Measurements from ENCODE around the gene ESYT3. TPM values are rescaled to one million over a fixed set of nuclear protein-coding genes. Genes with fewer than 3 reads are reported as not detected.

Gene ESYT3
- total and polyA plus RNA-seq, 9 of the 15 experiments (the other 6 are each of a cell fraction or from before 2014, with no cell fraction given), result not detected

DNA sequence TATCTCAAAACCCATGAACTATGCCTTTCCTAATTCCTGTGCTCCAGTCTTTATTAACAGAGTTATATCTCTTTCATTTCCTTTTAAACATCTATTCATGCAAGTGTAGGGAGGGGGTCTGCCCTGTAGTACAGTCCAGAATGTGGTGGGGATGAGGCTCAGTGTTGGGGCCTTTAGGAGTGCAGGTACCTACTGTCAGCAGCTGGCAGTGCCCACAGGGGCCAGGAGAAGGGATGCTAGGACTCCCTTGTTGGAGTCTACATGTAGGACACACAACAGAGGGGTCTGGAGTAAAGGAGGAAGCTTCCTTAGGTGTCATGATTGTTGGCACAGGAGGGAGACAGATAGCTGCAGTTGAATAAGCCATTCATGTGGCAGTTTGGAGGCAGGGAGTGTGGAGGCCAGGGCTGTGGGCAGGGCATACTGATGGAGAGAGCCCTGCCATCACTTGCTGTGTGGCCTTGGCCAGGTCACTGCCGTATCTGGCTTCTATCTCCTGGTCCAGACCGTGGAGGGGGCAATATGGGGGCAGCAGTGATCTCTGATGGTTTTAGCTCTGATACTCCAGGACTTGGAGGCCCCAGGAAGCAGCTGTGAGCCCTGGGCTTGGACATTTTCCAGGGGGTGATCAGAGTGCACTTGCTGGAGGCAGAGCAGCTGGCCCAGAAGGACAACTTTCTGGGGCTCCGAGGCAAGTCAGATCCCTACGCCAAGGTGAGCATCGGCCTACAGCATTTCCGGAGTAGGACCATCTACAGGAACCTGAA is 29.5 kb downstream of the ESYT3 start (continued):
- no peak for TF ChIP-seq FOXA1 (IDR thresholded peaks at IDR 0.05; ENCODE audit: borderline replicate concordance)

- Histone ChIP-seq H3K9ac (ENCODE audit: insufficient read depth in 1 of 2, low read depth in 2 of 2, low read length in 2 of 2) (no peak overlapping the region), H3K27ac (ENCODE audit: extremely low read depth, low read depth, low read length) (no peak overlapping the region), H3K36me3 (ENCODE audit: control insufficient read depth, insufficient read depth, low read length) (no peaks in the 10 kb centered on the region), H3K4me1 (replicated peaks in 1 of 2; ENCODE audit: control insufficient read depth in 2 of 2, insufficient read depth in 2 of 2, low read length in 2 of 2) (peaks cover 0 to 4% of the 10 kb centered on the region in 2 experiments; a peak in 2 of 5 replicates), H3K9me1 (ENCODE audit: control insufficient read depth, insufficient read depth, low read length) (no peaks in the 10 kb centered on the region), H3K79me2 (ENCODE audit: control insufficient read depth, insufficient read depth, low read length) (no peaks in the 10 kb centered on the region), H4K20me1 (replicated peaks; ENCODE audit: control insufficient read depth, insufficient read depth, low read length) (no peaks in the 10 kb centered on the region), H3K27me3 (ENCODE audit: control insufficient read depth in 2 of 2, insufficient read depth in 2 of 2, low read length in 2 of 2) (peaks cover 0 to 30% of the 10 kb centered on the region in 2 experiments; a peak in 3 of 5 replicates), H2AFZ (ENCODE audit: low read depth, low read length) (no peak overlapping the region), H3K9me3 (replicated peaks; ENCODE audit: control insufficient read depth, insufficient read depth, low read depth, low read length) (no peaks in the 10 kb centered on the region), H3K4me2 (ENCODE audit: insufficient read depth, low read length) (no peak overlapping the region), H3K4me3 (no peak overlapping the region)
- CTCF ChIA-PET (ENCODE audit: low intra/inter-chr PET ratio), result interaction anchor here (0.6 kb wide), 1 partner anchor 1232 kb away, joined by 3 read pairs; no protein-coding TSS in a partner anchor
- no TSS peak for BruUV-seq (replicated peaks)
- no peak for FAIRE-seq
- in situ Hi-C loops (cut with MboI), result loop anchor here (10.0 kb wide), 1 partner anchor 470 kb away; no protein-coding TSS in a partner anchor
- POLR2A ChIA-PET, result interaction anchor here (0.7 kb wide), 1 partner anchor 12 kb away, joined by 3 read pairs; no protein-coding TSS in a partner anchor
- intact Hi-C loops (cut with micrococcal nuclease), result loop anchor here (5.0 kb wide), 2 partner anchors 47 to 458 kb away; no protein-coding TSS in a partner anchor
- 0% methylated on average over 2 of the region's 2 CpGs for WGBS (ENCODE audit: insufficient coverage, low coverage, missing lambda C conversion rate)
- ATAC-seq, result no peak
- no peak for DNase-seq (ENCODE audit: extremely low read depth in 1 of 4, low spot score in 3 of 4)
- TF ChIP-seq FOXA1 (IDR thresholded peaks at IDR 0.05; ENCODE audit: borderline replicate concordance) (no peak), PTRF (tag; IDR thresholded peaks at IDR 0.05) (no peak), SMAD3 (CRISPR knock-in tag; conservative IDR thresholded peaks at IDR 0.05) (no peak), KDM4B (IDR thresholded peaks at IDR 0.05; ENCODE audit: borderline replicate concordance in 2 of 2, low read depth in 1 of 2) (no peak), FOXM1 (IDR thresholded peaks at IDR 0.05; ENCODE audit: low read depth) (no peak), FOXM1 (CRISPR knock-in tag; IDR thresholded peaks at IDR 0.05; ENCODE audit: low read depth) (no peak), BRF1 (IDR thresholded peaks at IDR 0.05; ENCODE audit: borderline replicate concordance, extremely low read depth, insufficient read length) (no peak), ZNF780A (CRISPR knock-in tag; IDR thresholded peaks at IDR 0.05) (no peak), ADNP (tag; IDR thresholded peaks at IDR 0.05) (no peak), SP1 (CRISPR knock-in tag; IDR thresholded peaks at IDR 0.05) (no peak)
- TF ChIP-seq, protein P1, sequence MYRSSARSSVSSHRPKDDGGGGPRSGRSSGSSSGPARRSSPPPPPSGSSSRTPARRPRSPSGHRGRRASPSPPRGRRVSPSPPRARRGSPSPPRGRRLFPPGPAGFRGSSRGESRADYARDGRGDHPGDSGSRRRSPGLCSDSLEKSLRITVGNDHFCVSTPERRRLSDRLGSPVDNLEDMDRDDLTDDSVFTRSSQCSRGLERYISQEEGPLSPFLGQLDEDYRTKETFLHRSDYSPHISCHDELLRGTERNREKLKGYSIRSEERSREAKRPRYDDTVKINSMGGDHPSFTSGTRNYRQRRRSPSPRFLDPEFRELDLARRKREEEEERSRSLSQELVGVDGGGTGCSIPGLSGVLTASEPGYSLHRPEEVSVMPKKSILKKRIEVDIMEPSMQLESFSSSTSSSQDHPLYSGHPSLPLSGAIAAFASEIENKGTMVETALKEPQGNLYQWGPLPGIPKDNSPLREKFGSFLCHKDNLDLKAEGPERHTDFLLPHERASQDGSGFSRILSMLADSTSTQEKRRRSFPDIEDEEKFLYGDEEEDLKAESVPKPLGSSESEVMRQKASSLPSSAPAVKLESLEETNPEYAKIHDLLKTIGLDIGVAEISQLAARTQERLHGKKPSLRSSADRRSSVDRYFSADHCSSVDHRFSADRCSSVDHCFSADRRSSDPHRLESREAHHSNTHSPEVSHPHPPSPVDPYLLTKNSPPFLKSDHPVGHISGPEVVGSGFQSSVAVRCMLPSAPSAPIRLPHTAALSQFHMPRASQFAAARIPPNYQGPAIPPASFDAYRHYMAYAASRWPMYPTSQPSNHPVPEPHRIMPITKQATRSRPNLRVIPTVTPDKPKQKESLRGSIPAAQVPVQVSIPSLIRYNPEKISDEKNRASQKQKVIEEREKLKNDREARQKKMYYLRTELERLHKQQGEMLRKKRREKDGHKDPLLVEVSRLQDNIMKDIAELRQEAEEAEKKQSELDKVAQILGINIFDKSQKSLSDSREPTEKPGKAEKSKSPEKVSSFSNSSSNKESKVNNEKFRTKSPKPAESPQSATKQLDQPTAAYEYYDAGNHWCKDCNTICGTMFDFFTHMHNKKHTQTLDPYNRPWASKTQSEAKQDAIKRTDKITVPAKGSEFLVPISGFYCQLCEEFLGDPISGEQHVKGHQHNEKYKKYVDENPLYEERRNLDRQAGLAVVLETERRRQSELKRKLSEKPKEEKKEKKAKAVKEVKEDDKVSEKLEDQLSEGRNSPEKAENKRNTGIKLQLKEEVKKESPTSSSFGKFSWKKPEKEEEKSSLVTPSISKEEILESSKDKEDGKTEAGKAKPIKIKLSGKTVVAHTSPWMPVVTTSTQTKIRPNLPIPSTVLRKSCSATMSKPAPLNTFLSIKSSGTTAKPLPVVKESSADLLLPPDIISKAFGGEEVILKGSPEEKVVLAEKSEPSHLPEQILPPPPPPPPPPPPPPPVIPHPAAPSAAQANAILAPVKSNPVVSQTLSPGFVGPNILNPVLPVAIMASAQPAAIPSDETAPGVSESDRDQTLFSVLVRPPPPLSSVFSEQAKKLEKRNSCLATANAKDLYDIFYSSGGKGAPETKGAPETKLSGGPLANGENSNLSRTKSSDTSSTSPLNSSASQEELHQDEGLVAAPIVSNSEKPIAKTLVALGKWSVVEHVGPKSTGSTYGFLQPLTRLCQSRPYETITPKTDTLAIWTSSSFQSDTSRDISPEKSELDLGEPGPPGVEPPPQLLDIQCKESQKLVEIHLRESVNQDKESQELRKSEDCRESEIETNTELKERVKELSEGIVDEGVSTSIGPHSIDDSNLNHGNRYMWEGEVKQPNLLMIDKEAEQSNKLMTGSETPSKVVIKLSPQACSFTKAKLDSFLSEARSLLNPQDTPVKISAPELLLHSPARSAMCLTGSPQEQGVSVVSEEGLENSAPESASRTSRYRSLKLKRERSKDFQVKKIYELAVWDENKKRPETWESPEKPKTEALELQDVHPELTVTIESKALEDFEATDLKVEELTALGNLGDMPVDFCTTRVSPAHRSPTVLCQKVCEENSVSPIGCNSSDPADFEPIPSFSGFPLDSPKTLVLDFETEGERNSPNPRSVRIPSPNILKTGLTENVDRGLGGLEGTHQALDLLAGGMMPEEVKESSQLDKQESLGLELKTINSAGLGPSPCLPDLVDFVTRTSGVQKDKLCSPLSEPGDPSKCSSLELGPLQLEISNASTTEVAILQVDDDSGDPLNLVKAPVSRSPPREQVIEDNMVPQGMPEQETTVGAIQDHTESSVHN (IDR thresholded peaks at IDR 0.05; ENCODE audit: borderline replicate concordance in 1 of 2, low read depth in 1 of 2), result no peak
These were observed 30.1 kb downstream of the ESYT3 start for GRCh38 chr3:138464491-138464860.

All from K562 (cell line).